Measurements from ENCODE around the gene SH3D21.

DNA sequence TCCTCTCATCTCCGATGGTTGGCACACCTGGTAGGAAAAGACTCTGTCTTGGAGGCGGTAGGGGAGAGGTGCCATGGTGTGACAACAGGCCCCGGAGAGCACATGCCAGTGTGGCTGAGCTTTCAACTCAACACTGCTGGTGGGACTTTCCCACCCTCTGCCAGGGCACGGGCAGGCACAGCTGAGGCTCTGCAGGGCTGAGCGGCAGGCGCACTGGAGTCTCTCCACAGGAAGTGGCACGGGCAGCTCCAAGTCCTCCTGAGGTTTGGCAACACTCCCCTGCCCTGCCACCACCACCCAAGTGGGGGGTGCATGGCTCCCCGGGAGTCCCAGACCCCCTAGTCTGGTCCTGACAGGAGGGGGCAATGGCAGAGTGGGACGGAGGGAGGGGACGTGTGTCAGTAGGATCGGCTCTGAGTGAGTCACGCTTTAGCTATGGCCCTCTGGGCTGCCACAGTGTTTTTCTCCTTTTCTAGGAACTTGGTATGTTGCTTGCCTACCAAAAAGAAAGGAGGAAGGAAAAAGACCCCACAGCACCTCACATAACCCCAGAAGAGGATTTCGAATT is 44.6 kb downstream of the SH3D21 start:
- TF ChIP-seq, protein P1, sequence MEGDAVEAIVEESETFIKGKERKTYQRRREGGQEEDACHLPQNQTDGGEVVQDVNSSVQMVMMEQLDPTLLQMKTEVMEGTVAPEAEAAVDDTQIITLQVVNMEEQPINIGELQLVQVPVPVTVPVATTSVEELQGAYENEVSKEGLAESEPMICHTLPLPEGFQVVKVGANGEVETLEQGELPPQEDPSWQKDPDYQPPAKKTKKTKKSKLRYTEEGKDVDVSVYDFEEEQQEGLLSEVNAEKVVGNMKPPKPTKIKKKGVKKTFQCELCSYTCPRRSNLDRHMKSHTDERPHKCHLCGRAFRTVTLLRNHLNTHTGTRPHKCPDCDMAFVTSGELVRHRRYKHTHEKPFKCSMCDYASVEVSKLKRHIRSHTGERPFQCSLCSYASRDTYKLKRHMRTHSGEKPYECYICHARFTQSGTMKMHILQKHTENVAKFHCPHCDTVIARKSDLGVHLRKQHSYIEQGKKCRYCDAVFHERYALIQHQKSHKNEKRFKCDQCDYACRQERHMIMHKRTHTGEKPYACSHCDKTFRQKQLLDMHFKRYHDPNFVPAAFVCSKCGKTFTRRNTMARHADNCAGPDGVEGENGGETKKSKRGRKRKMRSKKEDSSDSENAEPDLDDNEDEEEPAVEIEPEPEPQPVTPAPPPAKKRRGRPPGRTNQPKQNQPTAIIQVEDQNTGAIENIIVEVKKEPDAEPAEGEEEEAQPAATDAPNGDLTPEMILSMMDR (conservative IDR thresholded peaks at IDR 0.05; ENCODE audit: low read length) = no peak
- TF ChIP-seq EZH2phosphoT487 (IDR thresholded peaks at IDR 0.05; ENCODE audit: borderline replicate concordance) = no peak
